HL-60/S4 (cell line): ENCODE results near the gene FLYWCH1.

Experiments used
- in situ Hi-C: fragments of 300-500 bp; cut with MboI; formaldehyde crosslinking; loops from 2 replicates; pipeline ENCODE4 v1.14.3; 2022; ENCODE audit warnings: low sequenced_read_pairs

FLYWCH1 gene

DNA sequence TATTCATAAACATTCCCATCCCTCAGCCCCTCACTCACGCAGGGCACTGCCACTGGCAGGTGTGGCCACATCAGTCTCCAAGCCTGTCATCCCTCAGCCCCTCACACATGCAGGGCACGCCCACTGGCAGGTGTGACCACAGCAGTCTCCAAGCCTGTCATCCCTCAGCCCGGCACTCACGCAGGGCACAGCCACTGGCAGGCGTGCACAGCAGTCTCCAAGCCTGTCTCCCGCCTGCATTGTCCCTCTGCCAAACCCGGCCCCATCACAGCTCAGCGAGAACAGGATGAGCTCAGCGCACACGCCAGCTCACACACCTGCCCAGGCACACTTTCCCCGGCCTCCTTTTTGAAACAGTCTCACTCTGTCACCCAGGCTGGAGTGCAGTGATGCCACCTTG, 40.9 kb downstream of the FLYWCH1 start:
- in situ Hi-C loops: no loop called here

DNA sequence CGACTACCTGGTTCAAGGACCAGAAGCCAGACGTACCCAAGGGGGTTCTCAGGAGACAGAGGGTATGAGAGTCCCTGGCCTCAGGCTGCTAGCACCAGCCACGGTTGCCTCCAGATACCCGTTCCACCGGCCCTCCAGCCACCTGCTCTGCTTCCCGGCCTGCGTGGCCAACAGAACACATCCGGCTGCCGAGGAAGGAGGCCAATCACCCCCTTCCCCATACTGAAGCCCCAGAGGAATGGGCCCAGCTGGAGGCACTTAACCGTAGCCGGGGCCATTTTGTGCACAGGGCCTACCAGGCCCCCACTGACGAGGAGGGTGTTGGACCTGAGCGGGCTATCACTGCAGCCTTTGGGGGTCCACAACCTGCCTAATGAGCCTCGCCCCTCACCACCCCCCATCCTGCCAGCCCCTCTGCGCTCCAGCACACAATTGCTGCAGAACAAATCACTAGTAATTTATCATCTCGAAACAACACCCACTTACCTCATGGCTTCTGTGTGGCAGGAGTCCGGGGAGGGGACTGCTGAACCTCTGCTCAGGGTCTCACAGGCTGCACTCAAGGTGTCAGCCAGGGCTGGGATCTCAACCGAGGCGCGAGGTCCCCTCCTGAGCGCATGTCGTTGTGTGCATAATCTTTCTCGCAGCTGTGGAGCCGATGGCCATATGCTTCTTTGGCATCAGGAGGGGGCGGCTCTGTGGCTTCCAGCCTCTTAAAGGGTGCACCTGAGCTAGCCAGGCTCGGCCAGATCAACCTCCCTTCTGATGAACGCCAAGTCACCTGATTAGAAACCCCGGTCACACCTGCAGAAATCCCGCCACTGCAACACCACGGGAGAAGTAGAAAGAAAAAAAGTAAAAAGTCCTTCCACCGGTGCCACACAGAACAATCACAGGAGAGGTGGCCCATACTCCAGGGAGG, 42.2 kb downstream of the FLYWCH1 start:
- in situ Hi-C loops: no loop called here

- in situ Hi-C loops: no loop called here
Observed at GRCh38 chr16:2954656-2955381, 43.1 kb downstream of the FLYWCH1 start.

DNA sequence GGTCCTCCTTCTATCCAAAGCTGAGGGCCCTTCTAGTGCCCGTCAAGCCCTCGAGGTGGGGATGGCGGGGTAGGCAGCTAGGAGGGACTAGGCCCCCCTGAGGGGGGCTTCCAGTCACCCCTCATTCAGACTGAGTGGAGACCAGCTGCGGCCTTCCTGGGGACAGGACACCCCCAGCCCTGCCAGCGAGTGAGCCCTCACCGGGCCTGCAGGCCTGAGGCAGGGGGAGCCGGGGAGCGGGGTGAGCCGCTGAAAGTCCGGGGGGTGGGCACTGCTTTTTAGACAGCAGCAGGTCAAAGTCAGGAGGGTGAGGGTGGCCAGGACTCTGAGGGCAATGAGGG, 43.7 kb downstream of the FLYWCH1 start:
- in situ Hi-C loops: no loop called here

DNA sequence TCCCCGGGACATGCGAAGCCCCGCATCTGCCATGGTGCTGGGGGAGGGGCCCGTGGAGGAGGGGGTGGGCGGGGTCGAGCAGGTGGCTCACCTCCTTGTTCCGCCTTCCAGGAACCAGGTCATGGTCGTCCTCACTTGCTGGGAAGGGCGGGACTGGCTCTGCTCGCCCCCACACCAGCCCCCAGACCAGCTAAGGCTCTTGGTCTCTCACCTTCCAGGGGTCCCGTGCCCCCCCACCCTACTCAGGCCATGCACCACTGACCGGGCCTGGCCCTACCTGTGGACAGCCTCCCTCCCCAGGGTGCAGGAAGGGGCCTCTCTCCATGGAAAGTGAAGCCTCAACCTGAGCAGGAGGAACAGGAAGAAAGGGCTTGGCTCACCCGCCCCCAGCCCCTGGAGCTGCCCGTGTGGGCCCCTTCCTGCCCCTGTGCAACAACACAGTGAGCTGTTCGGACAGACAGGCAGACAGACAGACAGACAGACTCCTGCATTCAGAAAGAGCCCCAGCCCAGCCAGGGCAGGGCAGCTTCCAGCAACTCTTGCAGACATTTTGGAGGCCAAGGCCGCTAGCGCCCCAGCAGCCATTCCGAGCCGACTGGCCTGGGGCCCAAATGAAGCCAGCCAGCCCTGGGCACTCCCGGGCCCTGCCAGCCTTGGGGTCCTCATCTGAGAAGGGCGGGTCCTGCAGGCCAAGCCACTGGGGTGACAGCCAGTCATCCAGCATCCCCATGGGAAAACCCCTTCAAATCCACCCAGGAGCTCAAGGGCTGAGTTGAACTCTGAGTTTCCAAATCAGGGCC, 44.2 kb downstream of the FLYWCH1 start:
- in situ Hi-C loops: no loop called here

GRCh38 chr16:2956579-2956956, 44.8 kb downstream of the FLYWCH1 start:
- in situ Hi-C loops: no loop called here

DNA sequence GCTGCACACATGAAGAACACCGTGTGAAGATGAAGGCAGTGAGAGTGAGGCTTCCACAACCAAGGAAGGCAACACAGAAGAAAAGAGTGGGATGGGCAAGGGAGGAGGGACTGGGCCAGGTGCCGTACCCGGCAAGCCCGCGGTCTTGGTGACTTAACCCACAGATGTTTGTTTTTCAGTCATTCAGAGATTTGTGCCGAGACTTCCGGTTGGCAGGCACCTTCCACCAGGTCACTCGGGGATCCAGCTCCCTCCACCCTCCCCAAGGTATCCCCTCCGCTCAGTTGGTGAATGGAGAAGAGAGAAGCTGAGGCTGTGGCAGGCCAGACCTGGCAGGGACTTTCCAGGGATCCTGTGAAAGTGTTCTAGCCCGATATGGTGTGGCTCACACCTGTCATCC, 47.5 kb downstream of the FLYWCH1 start:
- in situ Hi-C loops: no loop called here

DNA sequence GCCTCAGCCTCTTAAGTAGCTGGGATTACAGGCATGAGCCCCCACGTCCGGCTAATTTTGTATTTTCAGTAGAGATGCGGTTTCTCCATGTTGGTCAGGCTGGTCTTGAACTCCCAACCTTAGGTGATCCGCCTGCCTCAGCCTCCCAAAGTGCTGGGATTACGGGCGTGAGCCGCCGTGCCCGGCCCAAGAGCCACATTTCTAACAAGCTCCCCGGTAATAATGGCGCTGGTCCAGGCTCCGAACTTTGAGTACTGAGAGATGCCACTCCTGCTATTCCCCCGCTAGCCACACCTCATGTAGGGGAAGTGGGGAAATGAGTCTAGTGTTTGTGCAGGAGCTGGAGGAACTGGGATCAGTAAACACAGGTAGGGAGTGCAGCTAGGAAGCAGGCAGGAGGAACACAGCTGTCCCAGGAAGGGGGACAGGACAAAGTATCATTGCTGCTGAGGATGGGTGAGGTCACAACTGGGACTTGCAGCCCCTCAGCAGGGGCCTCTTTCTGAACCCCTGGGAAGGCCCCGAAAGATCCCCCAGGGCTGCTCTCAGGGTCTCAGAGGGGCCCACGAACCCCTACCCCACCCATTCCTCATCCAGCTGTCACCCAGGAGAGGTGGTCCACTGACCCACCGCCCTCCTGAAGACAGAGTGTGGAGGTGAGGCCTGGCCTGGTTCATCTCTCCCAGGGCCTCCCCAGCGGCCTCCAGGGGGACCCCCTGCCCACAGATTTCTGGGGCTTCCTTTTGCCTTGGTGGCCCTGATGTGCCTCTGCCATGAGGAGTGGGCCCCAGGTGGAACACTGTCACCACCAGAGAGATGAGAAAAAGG, 48.7 kb downstream of the FLYWCH1 start:
- in situ Hi-C loops: no loop called here

DNA sequence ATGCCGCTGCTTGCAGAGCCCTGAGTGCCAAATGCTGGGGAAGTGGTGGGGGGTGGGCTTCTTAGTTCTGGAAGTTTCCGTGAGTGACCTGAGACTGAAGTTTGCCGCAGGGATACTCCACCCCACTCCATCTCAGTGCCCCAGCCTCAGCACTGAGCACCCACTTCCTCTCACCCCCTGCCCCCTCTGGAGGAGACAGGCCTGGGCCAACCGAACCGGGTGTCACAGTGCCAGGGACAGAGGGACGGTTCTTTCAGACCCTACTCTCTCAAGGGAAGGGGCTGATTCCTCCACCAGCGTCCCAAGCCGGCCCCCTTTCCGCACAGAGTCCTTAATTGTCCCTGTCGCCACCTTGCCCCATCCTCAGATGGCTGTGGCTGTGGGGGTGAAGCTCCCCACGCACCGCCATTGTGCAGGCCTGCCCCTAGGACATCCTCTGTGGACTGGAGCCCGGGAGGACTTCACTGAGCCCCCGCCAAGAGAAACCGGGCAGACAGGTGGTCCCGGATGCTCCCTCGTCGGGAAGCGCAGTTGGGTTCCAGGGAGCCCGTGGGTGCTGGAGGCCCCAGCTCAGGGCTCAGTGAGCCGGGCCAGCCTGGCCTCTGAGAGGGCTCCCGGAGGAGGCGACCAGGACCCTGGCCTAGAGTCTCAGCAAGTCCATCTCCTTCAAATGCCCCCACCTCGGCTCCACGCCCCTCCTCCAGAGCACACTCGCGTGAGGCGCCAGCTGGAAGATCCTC, 50.8 kb downstream of the FLYWCH1 start:
- in situ Hi-C loops: no loop called here

DNA sequence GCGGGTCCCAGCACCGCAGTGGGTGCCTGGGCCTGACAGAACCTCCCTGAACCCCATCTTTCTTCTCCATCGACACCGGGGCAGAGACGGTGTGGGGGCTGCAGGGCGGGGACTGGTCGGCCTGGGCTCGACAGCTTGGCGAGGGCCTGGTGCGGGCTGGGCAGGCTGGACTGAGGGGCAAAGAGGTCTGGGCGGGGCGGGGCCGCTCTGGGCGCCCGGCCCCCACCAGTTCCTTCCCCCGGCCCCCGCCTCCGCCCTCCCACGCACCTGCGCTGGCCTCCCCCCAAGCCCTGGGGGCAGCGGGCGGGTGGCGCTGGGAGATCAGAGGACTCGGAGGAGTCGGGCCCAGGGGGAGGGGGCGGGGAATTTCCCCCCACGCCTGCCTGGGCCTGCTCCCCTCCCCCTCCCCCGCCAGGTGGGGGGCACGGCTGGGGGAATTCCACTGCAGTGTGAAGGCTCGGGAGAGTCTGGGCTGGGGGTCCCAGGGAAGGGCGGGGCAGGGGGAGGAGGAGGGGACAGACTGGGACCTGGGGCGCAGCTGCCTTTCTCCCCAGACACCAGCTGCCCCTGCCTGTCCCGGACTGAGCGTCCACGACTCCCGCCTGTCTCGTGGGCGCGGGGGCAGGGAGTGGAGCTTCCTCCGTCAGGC, 51.5 kb downstream of the FLYWCH1 start:
- in situ Hi-C loops: no loop called here

- in situ Hi-C loops: no loop called here
Observed at GRCh38 chr16:2963723-2964474, 52.2 kb downstream of the FLYWCH1 start, which contains the start of gene KREMEN2. Gene KREMEN2, plus strand, starts transcription at chr16:2964275. Its CDS starts 246 bp downstream, at chr16:2964521.

- in situ Hi-C loops: no loop called here
Observed at GRCh38 chr16:2964475-2965336, 53.0 kb downstream of the FLYWCH1 start.

GRCh38 chr16:2966043-2966807, 54.5 kb downstream of the FLYWCH1 start:
- in situ Hi-C loops: no loop called here

DNA sequence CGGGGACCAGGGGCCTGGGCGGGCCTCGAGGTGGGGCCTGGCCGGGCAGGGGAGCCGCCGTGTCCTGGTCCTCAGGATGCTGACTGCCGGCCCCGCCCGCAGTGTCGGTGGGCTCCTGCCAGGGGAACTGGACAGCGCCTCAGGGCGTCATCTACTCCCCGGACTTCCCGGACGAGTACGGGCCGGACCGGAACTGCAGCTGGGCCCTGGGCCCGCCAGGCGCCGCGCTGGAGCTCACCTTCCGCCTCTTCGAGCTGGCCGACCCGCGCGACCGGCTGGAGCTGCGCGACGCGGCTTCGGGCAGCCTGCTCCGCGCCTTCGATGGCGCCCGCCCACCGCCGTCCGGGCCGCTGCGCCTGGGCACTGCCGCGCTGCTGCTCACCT, 55.1 kb downstream of the FLYWCH1 start:
- in situ Hi-C loops: no loop called here

DNA sequence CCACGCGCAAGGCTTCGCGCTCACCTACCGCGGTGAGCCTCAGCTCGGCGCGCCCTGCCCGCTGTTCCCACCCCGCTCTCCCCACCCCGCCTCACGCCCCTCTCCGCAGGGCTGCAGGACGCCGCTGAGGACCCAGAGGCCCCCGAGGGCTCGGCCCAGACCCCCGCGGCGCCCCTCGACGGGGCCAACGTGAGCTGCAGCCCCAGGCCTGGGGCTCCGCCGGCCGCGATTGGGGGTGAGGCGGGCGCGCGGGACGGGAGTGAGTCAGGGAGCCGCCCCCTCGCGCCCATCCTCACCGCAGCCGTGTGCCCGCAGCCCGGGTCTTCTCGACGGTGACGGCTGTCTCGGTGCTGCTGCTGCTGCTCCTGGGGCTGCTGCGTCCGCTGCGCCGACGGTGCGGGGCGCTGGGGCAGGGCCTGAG, 55.5 kb downstream of the FLYWCH1 start:
- in situ Hi-C loops: no loop called here

GRCh38 chr16:2967721-2968161, 56.0 kb downstream of the FLYWCH1 start:
- in situ Hi-C loops: no loop called here

- in situ Hi-C loops: no loop called here
Observed at GRCh38 chr16:2968368-2968737, 56.6 kb downstream of the FLYWCH1 start.
